NCI-H2227 (cell line): ENCODE measurements around the gene RPS26.
A peak's percentile ranks its signal among the peaks of the same experiment; 100 is the strongest.
"Not testable (repeated sequence)": the region's sequence is repeated elsewhere in the genome, so short reads cannot be mapped to it uniquely, and the experiment has no call there.

Source experiments
- DNase-seq: peaks from one replicate; lab custom pipeline; 2025; ENCODE audit not compliant: unreplicated experiment; lab: John Stamatoyannopoulos, UW

Gene RPS26

DNA sequence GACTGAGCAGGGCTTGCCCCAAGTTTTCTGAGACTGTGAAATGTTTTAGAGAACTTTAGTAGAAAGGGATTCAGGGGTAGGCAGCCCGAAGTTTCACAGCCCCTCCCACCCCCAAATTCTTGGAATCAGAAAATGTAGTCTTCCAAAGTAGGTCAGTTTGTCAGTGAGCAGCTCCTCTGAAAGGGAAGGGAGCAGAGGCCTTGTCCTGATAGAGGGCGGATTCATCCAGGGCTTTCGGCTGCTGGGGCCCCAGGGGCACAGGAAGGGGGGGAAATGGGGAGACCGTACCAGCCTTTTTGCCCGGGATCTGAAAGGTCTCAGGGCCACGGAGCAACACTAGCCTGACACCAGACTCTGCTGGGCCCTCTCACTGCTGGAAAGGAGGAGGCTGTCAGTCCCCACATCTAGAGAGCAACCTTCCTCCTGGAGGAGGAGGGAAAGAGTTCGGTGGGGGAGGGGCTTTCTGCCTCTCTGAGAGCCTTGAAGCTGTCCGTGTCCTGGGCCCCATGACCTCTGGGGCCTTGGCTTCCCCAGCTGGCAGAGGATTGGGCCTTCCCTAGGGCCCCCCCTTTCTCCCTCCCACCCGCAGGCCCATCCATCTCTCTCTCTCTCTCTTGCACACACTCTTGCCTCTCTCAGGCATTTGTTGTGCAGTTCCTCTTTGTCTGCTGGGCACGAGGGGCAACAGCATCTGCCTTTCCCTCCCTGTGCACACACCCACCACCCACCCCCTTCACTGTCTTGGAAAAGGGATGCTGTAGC is 21.1 kb upstream of the RPS26 start, which contains the start of gene IKZF4:
TSS of gene IKZF4 (plus strand) at position 621 of the 762 bp plus-strand sequence. CDS start 451 bp downstream, outside the sequence.
- DNase-seq = peak; percentile 61

DNA sequence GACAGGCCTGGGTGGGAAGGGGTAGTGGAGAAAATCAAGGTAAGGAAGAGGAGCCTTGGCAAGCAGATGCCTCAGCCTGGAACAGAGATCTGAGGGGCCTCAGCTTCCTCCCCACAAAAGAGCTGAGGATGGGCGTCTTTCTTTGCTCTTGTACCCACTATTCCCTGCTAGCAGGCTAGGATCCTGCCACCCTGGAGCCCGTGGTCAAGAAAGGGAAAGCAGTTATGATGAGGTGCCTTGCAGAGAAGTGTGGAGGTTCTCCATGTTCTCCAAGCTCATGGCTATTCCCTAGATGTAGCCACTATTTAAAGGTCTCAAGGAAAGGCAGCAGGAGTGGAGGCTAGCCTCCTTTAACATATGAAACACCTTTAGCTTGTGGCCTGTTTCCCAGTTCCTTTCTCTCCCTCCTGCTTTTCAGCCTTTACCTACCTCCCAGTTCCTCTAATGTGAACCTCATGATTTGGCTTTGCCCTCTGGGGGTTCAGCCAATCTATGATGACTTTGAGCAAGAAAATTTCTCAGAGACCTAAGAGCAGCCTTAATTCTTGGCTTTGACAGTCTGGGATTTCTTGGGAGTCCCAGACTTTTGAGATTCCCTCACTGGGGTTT is 19.7 kb upstream of the RPS26 start:
- DNase-seq = peak; percentile 21

DNA sequence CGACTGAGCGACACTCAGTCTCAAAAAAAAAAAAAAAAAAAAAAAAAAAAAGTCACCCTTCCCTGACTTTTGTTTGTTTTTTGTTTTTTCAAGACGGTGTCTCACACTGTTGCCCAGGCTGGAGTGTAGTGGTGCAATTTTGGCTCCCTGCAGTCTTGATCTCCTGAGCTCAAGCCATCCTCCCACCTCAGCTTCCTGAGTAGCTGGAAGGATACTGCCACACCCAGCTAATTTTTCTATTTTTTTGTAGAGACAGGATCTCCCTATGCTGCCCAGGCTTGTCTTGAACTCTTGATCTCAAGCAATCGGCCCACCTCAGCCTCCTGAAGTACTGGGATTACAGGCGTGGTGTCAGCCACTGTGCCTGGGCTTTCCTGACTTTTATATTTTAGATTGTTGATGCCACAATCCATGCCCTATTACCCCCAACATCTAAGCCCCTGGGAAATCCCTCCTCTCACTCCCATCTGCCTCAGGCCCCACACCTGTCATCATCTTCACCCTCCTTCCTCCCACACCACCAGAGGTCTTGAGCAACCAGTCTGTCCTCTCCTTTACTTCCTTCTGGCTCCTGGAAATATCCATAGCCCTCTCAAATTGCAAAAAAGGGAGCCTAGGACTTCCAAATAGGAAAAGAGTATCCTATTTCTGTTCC is 13.1 kb upstream of the RPS26 start:
- no peak for DNase-seq

DNA sequence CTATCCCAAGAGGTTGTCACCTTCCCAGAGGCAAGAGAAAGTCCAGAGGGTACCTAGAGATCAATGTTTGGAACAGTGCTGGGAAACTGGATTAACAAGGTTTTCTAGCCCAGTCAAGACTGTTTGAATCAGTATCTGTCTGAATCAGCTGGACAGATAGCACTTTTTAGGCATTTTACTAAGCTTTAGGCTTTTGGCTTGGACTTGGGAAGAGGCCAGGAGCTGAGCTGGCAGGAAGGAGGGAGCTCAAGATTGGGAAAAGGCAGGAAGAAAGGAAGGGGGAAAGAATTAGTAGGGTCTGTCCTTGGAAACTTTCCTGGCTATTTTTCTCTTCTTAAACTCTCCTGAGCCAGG is 12.6 kb upstream of the RPS26 start:
- no peak for DNase-seq

DNA sequence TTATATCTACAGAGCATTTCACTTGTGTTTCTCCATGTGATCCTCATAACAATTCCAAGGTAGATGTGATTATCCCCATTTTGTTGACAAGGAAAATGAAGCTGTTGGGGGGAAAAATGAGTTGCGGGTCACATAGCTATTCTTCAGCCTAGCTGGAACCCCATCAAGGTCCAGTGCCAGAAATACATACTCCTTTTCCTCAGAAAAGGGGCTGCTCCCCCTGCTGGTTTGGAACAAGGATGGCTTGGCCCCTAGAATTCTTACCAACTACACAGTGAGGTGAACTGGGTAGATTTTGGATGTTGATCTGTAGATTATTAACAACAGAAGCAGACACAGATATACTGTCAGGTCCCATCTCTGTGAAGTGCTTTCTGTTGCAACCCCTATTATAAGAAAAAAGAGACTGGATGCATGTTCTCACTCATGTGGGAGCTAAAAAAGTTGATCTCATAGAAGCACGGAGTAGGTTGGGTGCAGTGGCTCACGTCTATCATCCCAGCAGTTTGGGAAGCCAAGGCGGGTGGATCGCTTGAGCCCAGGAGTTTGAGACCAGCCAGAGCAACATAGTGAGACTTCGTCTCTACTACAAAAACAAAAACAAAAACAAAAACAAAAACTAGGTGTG is 11.9 kb upstream of the RPS26 start:
- peak; percentile 48 for DNase-seq

DNA sequence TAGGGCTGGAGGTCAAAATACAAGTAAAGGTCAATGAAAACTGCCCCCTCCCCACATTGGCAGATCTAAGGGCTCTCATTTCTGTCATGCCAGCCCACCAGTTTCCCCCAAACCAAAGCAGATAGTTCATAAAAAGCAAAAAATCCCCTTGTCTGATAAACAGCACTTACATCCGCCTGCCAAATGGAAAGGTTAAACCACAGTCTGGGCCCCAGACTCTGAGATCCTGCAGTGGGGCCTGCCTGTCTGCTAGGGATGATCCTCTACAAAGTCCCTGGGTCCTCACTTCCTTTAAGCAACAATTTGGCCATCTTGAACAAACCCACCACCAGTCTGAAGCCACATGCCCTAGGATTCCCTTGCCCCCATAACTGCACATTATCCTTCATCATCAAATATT is 9.7 kb upstream of the RPS26 start:
- DNase-seq = no peak

DNA sequence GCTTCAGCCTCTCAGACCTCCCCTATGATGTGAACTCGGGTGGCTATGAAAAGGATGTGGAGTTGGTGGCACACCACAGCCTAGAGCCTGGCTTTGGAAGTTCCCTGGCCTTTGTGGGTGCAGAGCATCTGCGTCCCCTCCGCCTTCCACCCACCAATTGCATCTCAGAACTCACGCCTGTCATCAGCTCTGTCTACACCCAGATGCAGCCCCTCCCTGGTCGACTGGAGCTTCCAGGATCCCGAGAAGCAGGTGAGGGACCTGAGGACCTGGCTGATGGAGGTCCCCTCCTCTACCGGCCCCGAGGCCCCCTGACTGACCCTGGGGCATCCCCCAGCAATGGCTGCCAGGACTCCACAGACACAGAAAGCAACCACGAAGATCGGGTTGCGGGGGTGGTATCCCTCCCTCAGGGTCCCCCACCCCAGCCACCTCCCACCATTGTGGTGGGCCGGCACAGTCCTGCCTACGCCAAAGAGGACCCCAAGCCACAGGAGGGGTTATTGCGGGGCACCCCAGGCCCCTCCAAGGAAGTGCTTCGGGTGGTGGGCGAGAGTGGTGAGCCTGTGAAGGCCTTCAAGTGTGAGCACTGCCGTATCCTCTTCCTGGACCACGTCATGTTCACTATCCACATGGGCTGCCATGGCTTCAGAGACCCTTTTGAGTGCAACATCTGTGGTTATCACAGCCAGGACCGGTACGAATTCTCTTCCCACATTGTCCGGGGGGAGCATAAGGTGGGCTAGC is 7.0 kb upstream of the RPS26 start:
- DNase-seq = no peak

DNA sequence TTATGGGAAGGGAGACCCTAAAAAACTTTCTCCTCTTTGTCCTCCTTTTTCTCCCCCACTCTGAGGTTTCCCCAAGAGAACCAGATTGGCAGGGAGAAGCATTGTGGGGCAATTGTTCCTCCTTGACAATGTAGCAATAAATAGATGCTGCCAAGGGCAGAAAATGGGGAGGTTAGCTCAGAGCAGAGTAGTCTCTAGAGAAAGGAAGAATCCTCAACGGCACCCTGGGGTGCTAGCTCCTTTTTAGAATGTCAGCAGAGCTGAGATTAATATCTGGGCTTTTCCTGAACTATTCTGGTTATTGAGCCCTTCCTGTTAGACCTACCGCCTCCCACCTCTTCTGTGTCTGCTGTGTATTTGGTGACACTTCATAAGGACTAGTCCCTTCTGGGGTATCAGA is 4.6 kb upstream of the RPS26 start:
- DNase-seq = no peak

DNA sequence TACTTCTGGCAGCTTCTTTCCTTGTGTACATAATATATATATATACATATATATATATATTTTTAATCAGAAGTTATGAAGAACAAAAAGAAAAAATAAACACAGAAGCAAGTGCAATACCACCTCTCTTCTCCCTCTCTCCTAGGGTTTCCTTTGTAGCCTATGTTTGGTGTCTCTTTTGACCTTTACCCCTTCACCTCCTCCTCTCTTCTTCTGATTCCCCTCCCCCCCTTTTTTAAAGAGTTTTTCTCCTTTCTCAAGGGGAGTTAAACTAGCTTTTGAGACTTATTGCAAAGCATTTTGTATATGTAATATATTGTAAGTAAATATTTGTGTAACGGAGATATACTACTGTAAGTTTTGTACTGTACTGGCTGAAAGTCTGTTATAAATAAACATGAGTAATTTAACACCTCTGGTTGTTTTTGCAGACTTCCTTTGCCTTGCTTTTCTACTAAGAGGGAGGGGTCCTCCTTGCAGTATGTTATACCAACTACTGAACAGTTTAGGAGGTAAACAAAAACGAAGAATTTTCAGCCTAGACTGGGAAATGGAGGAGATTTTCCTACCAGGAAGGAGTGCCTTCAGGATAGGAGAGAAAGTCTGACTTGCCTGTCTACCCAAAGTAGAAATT is 3.6 kb upstream of the RPS26 start:
- no peak for DNase-seq

DNA sequence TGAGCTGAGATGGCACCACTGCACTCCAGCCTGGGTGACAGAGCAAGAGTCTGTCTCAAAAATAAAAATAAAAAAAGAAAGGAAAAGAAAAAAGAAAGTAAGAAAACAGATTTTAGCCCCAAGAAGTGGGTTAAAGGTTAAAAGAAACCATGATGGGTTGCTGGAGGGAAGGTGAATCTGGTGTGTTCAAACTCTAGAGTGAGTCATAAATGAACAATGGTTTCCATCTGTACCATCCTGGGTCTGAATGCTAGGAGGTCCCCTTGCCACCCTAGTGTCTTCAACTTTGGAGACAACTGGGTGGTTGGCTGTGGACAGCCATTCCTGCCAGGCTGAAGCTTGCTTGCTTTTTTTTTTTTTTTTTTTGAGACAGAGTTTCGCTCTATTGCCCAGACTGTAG is 1.6 kb upstream of the RPS26 start:
- no peak for DNase-seq

DNA sequence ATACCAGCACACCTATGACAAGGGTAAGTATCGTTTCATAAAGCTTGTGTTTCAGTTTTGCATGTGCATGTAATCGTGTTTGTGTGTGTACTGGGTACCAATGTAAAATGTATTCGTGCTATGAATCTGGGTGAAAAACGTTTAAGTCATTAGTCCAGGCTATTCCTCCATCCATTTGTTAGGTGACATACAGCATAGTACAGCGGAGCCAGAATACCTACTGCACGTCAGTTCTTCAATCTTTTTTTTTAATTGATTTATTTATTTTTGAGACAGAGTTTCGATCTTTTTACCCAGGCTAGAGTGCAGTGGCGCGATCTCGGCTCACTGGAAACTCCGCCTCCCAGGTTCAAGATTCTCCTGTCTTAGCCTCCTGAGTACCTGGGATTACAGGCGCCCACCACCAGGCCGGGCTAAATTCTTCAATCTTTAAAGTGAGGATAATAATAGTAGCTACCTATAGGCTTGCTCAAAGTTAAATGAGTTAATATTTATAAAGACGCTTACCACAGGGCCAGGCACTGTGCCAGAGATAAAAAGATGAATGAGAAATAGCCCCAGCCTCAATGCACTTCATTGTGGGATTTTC is 661 bp upstream of the RPS26 start:
- peak; percentile 45 for DNase-seq

DNA sequence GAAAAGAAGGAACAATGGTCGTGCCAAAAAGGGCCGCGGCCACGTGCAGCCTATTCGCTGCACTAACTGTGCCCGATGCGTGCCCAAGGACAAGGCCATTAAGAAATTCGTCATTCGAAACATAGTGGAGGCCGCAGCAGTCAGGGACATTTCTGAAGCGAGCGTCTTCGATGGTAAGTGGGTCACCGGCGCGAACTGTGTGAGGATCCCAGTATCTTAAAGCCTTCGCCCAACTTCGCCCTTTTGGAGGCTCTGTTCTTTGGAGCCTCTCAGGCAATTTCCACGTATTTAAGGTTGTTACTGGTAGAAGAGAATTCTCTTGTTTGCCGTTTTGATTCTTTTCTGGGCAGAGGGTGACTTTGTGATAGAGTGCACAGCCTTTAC is 704 bp downstream of the RPS26 start:
- DNase-seq = not testable (repeated sequence)

DNA sequence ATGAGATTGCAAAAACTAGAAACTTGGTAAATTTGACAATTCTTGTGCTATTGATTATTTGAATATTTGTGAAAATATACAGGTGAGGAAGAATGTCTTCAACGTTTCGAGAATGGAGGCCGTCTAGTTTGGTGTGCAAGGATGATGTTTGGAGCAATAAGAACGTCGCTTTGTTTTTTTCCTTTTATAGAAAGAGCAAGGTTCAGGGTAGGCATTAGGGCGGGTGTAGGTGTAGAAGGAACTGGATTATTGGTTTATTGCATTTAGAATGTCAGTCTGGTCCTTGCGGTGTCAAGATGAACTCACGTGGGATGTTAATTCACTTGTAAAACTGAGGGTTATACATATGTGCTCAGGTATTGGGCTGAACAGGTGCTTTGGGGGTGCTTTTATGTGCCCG is 1.1 kb downstream of the RPS26 start:
- DNase-seq = no peak

DNA sequence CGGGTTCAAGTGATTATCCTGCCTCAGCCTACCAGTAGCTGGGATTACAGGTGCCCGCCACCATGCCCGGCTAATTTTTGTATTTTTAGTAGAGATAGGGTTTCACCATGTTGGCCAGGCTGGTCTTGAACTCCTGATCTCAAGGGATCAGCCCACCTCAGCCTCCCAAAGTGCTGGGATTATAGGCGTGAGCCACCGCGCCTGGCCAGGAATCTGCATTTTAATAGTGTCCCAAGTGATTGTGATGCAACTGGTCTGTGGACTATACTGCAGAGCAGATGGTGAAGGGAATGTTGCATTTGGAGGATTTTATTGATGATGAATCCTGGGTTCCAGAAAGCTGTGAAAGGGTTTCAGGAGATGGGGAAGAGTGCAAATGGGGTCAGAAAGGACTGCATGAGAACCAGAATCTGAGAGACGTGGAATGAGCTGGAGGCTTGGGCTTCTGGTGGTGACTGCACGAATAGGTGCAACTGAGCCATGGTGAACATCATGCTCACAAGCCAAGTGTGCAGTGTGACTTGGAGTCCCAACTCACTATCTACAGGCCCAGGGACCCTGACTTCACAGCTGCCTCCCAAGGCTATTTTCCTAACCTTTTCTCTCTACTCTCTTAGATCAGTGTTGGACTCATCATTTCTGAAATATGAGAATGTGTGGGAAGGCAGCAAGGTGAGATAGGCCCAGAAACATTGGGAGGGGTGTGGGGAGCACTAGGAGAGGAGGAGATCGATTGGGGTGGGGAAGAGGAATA is 4.5 kb downstream of the RPS26 start:
- DNase-seq = no peak

DNA sequence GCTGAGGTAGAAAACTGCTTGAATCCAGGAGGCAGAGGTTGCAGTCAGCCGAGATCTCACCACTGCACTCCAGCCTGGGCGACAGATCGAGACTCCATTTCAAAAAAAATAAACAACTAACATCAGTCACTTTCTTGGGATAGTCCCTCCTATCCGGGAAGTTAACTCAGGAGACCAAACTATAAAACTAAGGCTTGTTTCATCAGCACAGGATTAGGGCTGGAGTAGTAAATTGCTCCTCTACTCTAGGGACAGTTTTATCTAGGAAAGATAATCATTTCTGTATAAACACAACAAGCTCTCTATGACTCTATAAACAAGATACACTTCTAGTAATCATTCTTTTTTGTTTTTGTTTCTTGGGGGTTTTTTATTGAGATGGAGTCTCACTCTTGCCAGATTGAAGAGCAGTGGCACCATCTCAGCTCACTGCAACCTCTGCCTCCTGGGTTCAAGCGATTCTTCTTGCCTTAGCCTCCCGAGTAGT is 11.7 kb downstream of the RPS26 start:
- no peak for DNase-seq

DNA sequence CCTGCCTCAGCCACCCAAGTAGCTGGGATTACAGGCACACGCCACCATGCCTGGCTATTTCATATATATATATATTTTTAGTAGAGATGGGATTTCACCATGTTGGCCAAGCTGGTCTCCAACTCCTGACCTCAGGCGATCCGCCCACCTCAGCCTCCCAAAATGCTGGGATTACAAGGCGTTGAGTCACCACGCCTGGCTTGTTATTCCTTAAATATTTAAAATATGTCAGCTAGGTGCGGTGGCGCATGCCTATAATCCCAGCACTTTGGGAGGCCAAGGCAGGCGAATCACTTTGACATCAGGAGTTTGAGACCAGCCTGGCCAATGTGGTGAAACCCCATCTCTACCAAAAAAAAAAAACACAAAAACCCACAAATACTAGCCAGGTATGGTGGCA is 18.2 kb downstream of the RPS26 start:
- not testable (repeated sequence) for DNase-seq

DNA sequence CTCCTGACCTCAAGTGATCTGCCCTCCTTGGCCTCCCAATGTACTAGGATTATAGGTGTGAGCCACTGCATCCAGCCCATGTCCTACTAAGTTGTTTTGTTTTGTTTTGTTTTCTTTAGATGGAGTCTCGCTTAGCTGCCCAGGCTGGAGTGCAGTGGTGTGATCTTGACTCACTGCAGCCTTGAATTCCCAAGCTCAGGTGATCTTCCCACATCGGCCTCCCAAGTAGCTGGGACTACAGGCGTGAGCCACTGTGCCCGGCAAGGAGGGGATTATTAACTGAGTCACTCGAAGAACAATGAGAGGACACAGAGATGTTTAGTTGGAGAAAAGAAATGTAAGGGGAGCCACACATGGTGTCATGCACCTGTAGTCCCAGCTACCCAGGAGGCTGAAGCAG is 20.3 kb downstream of the RPS26 start:
- no peak for DNase-seq

DNA sequence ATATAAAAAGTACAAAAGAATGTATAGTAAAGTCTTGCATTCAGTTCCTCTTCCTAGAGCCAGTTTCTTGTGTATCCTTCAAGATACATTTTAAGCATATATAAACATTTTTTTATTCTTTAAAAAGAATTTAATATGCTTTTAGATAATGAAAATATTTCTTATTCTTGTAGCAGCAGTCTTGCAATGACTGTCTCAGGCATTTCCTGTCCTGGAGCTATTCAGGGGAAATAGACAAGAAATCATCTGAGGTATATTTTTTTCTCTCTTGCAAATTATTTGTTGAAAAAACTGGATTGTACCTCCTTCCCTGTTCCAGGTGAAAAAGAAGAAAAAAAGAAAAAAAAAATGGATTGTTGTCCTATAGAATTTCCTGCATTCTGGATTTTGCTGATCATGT is 21.3 kb downstream of the RPS26 start:
- no peak for DNase-seq

DNA sequence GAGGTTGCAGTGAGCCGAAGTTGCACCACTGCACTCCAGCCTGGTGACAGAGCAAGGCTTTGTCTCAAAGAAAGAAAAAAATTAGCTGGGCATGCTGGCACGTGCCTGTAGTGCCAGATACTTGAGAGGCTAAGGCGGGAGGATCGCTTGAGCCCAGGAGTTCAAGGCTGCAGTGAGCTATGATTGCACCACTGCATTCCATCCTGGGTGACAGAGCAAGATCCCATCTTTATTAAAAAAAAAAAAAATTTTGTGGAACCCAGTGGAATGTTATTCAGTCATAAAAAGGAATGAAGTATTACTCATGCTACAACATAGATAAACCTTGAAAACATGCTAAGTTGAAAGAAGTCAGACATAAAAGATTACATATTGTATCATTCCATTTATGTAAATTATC is 29.9 kb downstream of the RPS26 start:
- DNase-seq = no peak

DNA sequence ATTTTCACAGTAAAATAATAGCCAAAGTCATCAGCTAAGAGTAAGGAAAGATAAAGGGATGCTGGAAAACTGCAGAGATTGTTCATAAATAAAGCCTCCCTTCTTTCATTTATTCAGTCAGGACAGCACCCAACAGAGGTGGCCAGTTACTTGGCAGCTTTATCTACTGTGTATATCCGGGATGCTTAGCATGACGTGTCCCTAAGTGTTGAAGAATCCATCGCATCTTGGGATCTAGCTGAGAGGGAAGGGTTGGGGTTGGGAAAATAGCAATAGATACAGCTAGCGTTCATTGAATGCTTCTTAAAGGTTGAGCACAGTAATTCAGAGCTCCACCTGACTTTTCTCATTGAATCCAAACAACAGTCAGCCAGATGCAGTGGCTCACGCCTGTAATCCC is 32.7 kb downstream of the RPS26 start:
- no peak for DNase-seq
